Measurements from ENCODE around the gene SYNGR2.
"Not testable (repeated sequence)": the region's sequence is repeated elsewhere in the genome, so short reads cannot be mapped to it uniquely, and the experiment has no call there.

Gene SYNGR2

GRCh38 chr17:78144147-78144719, 24.1 kb upstream of the SYNGR2 start:
- DNase-seq: peak; percentile 98

DNA sequence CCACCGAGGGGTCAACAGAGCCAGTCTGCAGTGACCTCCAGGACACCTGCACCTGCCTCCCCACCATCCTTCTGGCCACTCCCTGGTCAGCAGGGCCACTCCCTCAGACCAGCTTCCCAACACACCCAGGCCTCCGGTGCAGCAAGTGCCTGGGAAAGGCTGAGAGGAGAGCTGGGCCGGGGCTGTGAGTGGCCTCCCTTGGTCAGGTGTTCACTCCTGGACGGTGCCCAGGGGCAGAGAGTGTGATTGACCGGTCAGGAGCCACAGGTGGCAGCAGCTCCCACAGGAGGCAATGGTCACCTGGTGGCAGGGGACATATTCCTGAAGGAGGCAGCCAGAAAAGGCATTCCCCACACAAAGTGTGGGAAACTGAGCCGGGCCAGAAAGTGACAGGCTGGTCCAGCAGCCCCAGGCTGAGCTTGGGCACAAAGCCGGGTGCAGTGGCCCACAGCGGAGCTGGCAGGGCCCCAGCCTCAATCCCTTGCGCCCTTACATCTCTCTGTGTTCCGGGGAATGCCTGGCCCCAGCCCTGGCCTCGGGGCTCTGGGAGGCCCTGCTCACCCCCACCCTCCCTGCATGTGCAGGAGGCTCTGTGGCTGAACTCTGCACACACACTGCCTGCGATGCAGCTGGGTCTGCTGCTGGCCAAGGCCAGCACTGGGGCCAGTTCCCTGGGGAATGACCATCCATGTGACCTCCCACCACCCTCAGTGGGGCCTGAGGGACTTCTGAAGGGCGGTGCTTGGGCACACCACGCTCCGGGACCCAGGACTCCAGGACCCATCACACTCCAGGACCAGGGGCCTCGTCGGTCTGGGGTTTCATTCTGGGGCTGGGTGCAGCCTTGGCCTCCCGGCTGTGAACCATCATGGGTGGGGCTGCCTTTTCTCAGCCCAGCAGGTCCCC, 23.4 kb upstream of the SYNGR2 start:
- DNase-seq: no peak

GRCh38 chr17:78146471-78146869, 21.9 kb upstream of the SYNGR2 start:
- DNase-seq: no peak

DNA sequence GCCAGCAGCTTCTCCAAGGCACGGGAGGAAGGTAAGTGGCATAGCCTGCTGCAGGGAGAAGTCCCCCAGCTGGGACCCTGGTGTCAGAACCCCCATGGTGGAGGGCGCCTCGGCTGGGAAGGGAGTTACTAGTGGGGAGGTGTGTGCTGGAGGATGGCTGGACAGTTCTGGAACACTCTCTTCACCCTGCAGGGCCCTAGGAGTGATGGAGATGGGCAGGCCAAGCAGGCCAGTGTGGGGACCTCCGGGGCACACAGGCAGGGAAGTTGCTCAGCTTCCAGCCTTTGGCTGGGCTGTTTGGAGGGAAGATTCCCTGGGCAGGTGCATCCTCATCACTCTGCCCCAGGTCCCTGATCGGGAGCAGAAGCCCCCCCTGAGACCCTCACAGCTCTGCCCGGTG, 21.5 kb upstream of the SYNGR2 start:
- no peak for DNase-seq

GRCh38 chr17:78147315-78147998, 20.9 kb upstream of the SYNGR2 start:
- DNase-seq: no peak

DNA sequence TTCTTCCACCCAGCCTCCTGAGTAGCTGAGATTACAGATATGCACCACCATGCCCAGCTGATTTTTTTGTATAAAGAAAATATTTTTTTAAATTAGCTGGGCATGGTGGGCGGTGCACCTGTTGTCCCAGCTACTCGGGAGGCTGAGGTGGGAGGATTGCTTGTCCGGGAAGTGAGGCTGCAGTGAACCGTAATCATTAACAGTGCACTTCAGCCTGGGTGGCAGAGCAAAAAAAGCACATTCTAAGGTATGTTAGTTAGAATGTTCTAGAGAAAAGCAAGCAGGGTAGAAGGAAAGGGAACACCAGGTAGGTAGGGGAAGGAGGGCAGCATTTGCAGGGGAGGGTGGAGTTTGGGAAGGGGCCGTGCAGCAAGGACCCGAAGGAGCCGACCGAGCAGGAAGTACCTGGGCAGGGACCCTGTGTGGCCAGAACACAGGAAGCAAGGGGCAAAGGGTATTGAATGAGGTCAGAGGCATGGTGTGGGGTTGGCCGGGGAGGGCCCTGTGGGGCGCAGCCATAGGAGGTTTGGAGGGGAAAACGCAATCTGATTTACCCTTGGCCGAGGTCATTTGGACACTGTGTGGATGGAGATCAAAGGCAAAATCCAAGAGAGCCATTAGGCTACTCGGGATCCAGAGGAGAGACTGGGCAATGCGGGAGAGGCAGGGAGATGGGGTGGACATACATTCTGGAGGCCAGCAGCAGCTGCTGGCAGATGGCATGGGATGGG, 19.9 kb upstream of the SYNGR2 start:
- DNase-seq: no peak

- DNase-seq: no peak
Observed at GRCh38 chr17:78151514-78152008, 16.8 kb upstream of the SYNGR2 start.

DNA sequence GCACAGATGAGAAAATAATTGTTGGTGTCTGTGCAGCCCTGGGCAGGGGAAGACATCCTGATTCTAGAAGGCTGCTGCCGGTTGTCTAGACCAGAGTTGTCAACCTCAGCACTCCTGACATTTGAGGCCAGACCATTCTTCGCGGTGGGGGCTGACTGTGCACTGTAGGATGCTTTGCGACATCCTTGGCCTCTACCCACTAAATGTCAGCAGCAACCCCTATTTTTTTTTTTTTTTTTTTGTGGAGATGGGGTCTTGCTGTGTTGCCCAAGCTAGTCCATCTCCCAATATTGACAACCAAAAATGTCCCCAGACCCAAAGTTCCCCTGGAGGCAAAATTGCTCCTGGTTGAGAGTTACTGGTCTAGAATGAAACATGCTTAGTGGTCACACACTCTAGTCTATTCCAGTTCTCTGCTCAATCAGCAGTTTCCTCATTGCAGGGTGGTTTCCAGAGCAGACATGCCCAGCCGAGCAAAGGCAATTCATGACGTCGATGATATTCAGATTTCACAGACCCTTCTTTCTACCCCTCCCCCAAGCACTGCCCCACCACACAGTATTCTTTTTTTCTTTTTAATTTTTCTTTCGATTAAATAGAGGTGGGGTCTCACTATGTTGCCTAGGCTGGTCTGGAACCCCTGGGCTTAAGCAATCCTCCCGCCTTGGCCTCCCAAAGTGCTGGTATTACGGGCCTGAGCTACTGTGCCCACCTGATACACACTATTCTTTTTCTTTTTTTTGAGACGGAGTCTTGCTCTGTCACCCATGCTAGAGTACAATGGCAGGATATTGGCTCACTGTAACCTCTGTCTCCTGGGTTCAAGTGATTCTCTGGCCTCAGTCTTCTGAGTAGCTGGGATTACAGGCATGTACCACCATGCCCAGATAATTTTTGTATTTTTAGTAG, 13.2 kb upstream of the SYNGR2 start:
- peak; percentile 82 for DNase-seq

DNA sequence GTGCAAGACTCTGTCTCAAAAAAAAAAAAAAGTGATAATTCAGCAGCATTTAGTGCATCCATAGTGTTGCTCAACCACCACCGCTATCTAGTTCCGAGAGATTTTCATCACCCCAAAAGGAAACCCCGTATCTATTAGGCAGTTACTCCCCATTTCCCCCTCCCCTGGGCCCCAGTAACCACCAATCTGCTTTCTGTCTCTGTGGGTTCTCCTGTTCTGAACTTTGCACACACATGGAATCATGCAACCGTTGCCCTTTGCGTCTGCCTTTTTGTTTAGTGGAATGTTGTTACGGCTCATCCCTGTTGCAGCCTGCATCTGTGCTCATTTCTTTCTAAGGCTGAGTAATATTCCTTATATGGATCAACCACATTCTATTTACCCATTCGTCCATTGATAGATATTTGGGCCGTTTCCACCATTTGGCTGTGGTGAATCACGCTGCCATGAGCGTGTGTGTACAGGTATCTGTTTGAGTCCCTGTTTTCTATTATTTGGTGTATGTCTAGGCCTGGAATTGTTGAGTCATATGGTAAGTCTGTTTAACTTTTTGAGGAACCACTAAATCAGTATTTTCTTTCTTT, 8.7 kb upstream of the SYNGR2 start:
- peak; percentile 63 for DNase-seq

DNA sequence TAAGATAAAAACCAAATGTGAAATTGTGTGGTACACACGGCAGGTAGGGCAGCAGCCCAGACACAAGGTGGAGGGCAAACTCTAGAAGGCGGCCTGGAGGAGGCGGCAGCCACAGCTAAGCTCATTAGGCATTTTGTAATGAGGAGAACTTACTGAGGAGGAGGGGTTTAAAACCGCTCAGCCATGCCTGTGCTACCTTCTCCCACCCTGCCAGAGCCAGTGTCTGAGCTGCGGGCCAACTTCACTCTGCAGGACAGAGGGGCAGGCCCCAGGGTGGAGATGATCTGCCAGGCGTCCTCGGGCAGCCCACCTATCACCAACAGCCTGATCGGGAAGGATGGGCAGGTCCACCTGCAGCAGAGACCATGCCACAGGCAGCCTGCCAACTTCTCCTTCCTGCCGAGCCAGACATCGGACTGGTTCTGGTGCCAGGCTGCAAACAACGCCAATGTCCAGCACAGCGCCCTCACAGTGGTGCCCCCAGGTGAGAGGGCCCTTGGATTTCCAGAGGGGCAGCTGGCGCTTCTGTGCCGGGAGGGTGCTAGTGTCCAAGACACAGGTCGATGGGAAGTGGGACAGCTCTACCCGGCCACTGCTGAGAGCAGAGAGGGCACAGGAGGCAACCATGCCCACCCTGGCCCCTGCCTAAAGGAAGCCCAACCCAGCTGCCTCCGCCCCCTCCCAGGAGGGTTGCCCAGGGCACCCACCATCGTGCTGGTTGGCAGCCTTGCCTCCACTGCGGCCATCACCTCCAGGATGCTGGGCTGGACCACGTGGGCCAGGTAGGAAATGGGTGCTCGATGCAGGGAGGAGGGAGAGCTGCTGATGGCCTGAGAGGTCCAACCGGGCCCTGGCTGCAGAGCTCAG, 4.3 kb upstream of the SYNGR2 start:
- no peak for DNase-seq

DNA sequence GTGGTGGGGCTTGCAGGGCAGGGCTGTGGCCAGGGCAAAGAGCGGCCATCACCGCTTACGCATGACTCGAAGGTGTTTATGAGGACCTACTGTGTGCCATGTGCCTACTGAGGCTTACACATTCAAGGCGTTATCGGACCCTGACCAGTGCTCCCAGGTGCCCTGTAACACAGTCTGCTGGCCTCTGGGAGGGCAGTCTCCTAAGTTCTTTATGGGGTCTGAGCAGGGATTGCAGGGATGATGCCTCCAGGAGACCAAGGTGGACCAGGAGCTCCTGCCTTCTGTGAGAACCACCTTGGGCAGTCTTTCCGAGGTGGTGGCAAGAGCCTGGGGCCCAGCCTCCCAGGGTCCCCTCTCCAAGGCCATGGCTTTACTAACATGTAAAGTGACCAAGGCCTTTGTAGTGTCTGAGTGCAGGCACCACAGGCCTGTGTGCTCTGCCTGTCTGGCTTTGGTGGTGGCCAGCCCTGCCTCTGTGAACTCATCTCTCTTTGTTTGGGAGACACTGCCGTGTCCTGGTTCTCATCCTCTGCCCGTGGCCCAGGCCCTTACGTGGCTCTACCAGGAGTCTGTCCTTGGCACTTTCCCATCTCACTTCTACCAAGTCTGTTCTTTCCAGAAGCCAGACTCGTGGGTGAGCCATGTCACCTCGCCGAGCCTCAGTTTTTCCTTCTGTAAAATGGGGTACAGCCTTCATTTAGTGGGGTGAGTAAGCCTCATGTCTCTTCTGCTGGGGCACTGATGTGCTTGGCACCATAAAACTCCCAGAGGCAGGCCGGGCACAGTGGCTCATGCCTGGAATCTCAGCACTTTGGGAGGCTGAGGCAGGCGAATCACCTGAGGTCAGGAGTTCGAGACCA, 3.4 kb upstream of the SYNGR2 start:
- DNase-seq: no peak

DNA sequence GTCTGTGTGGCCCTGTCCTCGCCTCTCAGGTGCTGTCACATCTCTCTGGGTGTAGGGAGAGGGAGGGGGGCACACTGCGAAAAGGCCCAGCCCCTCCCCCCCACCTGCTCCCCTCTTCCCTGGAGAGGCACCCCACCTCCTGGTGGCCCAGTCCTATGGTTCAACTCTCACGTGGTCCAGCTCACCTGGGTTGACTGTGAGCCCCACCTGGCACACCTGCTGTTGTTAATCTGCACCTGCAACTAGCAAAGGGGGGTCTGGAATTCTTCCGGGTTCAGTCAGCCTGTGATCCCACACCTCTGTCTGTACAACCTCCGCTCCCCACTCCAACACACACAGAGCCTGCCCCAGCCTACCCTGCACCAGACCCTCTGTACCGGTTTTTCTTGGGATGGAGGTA, 2.0 kb upstream of the SYNGR2 start:
- no peak for DNase-seq

DNA sequence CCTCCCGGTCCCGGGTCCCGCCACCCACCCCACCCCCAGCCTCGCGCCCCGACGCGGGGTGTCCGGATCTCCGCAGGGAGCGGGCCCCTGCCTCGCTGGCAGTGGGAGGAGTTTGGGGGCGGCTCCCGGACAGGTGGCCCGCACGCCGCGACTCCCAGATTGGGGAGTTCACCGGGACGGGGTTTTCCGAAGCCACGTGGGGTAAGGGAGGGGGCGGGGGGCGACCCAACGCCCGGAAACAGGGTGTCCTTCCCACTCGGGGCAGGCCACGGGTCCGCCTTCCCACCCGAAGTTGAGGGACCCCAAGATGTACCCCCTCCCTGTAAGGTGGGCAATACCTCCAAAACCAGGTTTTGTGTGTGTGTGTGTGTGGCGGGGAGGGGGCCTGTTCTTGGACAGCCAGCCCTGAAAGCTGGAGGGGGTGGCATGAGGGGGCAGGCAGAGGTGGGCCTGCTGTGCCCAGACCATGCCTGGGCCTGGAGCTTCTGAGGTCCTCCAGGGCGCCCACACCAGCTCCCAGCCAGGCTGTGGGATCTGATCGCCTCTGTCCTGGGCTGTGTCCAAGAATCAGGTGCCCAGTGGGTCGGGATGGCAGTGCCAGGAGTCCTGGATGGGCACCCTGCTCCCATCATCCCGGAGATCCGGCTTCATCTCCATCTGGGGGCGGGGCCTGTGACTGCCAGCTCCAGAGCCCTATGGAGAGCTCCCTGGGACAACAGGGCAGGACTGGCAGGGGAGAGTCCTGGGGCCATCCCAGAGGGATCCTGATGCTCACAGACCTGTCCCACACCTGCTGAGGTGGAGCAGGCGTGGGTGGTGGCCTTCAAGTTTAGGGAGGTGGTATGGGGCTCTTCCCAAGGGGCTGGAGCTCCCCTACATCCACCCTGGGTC, 767 bp downstream of the SYNGR2 start:
- DNase-seq: no peak

DNA sequence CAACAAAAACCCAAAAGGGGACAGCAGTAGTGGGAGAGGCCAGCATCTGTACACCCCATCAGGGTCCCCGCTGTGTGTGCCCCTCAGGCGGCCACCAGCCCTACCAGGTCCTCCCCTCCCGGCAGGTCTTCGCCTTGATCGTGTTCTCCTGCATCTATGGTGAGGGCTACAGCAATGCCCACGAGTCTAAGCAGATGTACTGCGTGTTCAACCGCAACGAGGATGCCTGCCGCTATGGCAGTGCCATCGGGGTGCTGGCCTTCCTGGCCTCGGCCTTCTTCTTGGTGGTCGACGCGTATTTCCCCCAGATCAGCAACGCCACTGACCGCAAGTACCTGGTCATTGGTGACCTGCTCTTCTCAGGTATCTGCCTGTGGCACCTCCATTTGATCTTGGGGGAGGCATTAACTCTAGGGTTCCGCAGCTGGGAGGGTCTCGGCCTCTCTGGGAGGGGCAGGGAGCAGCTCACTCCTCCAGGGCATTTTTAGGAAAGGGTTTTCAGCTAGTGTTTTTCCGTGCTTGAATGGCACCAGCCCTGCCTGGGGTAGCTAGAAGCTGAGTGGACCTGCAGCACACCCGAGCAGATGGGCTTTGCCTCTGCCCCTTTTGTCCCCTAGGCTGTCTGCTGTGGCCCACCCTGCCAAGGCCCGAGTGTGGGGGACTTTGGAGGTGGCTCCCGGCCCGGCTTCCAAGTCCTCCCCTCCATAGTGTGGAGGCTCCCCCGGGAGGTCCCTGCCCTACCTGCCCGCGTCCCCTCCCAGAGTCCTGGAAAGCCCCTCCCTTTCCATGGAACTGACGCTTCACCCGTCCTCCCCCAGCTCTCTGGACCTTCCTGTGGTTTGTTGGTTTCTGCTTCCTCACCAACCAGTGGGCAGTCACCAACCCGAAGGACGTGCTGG, 2.6 kb downstream of the SYNGR2 start:
- DNase-seq: no peak

- not testable (repeated sequence) for DNase-seq
Observed at GRCh38 chr17:78171591-78172248, 3.3 kb downstream of the SYNGR2 start.

DNA sequence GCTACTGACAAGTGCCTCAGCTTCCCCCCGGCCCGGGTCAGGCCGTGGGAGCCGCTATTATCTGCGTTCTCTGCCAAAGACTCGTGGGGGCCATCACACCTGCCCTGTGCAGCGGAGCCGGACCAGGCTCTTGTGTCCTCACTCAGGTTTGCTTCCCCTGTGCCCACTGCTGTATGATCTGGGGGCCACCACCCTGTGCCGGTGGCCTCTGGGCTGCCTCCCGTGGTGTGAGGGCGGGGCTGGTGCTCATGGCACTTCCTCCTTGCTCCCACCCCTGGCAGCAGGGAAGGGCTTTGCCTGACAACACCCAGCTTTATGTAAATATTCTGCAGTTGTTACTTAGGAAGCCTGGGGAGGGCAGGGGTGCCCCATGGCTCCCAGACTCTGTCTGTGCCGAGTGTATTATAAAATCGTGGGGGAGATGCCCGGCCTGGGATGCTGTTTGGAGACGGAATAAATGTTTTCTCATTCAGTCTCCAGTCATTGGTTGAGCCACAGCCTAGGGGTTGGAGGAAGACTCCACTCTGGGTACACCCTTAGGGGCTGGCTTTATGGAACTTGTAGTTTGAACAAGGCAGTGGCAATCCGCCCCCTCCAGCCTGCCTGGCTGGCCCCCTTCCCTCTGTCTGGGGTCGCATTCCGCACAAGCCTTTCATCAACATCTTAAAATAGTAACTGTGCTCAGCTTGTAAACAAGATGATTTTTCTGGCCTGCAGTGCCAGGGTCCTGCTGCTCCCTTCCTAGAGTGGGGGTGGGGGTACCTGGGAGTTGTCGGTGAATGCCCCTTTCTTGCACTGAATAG, 4.1 kb downstream of the SYNGR2 start:
- DNase-seq: peak; percentile 45
